HepG2 (cell line): ENCODE measurements around the gene ZIK1. TPM values are rescaled to one million over a fixed set of nuclear protein-coding genes. Genes with fewer than 3 reads are reported as not detected.

Experiments used
- ADNP ChIP-seq: sonication (generic); formaldehyde crosslinking; IDR thresholded peaks from 2 replicates; pipeline ENCODE4 v1.4.0; 2020; ENCODE audit warnings: missing genetic modification reagents
- CC2D1A ChIP-seq: sonication (generic); formaldehyde crosslinking; IDR thresholded peaks from 2 replicates; pipeline ENCODE4 v1.8.1; 2023; ENCODE audit warnings: mild to moderate bottlenecking, missing genetic modification reagents
- E2F2 ChIP-seq: sonication (generic); formaldehyde crosslinking; IDR thresholded peaks from 2 replicates; pipeline ENCODE4 v1.4.0; 2020; ENCODE audit warnings: missing genetic modification reagents, borderline replicate concordance
- GFI1 ChIP-seq: sonication (generic); formaldehyde crosslinking; IDR thresholded peaks from 2 replicates; pipeline ENCODE4 v1.5.0; 2020; ENCODE audit warnings: missing genetic modification reagents, mild to moderate bottlenecking, borderline replicate concordance
- KLF11 ChIP-seq: IDR thresholded peaks from 2 replicates; pipeline ENCODE4 v1.6.1; 2016; ENCODE audit warnings: missing compliant biosample characterization
- MTERF4 ChIP-seq: sonication (generic); formaldehyde crosslinking; IDR thresholded peaks from 2 replicates; pipeline ENCODE4 v1.8.0; 2023; ENCODE audit warnings: mild to moderate bottlenecking, missing genetic modification reagents
- NKX3-1 ChIP-seq: sonication (generic); formaldehyde crosslinking; IDR thresholded peaks from 2 replicates; pipeline ENCODE4 v1.5.0; 2020; ENCODE audit warnings: missing genetic modification reagents
- PRDM10 ChIP-seq: sonication (generic); formaldehyde crosslinking; IDR thresholded peaks from 2 replicates; pipeline ENCODE4 v1.4.0; 2020; ENCODE audit warnings: low read depth, missing genetic modification reagents
- TP53 ChIP-seq: sonication (generic); formaldehyde crosslinking; conservative IDR thresholded peaks from 2 replicates; pipeline ENCODE4 v1.4.0; 2020; ENCODE audit warnings: missing genetic modification reagents
- ZFY ChIP-seq: sonication (generic); formaldehyde crosslinking; IDR thresholded peaks from 2 replicates; pipeline ENCODE4 v1.4.0; 2020; ENCODE audit warnings: missing genetic modification reagents
- ZHX2 ChIP-seq, 2 experiments: sonication (generic) in 1 of 2; formaldehyde crosslinking in 1 of 2; IDR thresholded peaks; 2 replicates each; pipeline versions ENCODE4 v1.6.1 to v1.9.0; 2014 to 2022; ENCODE audit warnings: antibody characterized with exemption in 1 of 2, borderline replicate concordance in 1 of 2, inconsistent platforms in 1 of 2, low read depth in 1 of 2, missing genetic modification reagents in 1 of 2
- ZNF546 ChIP-seq: sonication (generic); formaldehyde crosslinking; conservative IDR thresholded peaks from 2 replicates; pipeline ENCODE4 v1.8.1; 2023; ENCODE audit warnings: mild to moderate bottlenecking, missing genetic modification reagents
- ZNF883 ChIP-seq: sonication (generic); formaldehyde crosslinking; IDR thresholded peaks from 2 replicates; pipeline ENCODE4 v1.5.1; 2020; ENCODE audit warnings: mild to moderate bottlenecking, missing genetic modification reagents; ENCODE audit errors: not compliant biosample characterization
- ZSCAN20 ChIP-seq: sonication (generic); formaldehyde crosslinking; IDR thresholded peaks from 2 replicates; pipeline ENCODE4 v1.4.0; 2020; ENCODE audit warnings: missing genetic modification reagents, mild to moderate bottlenecking, borderline replicate concordance
- polyA plus RNA-seq, 8 experiments: library from polyadenylated mRNA; depleted of rRNA in 3 of 8; stranded (reverse) in 7 of 8; unstranded in 1 of 8; fragments of >200 nt; fragmentation: Illumina TruSeq in 4 of 8; extraction: Trizol in 4 of 8; gene quantifications; 2 replicates each; pipeline versions ENCODE4 v1.2.1 to v1.2.3, GENCODE V29; 2011 to 2016; ENCODE audit warnings: low read depth in 4 of 8, missing spikeins in 1 of 8, mixed read lengths in 1 of 8; ENCODE audit not compliant: insufficient read depth in 1 of 8
- total RNA-seq, 5 experiments: library from RNA; depleted of rRNA; stranded (reverse); fragments of >200 nt; fragmentation: Illumina TruSeq; extraction: Trizol; gene quantifications; 2 replicates each; pipeline ENCODE4 v1.2.3, GENCODE V29; 2016; ENCODE audit warnings: low read depth in 1 of 5

The ZIK1 gene
- total and polyA plus RNA-seq, 2 of the 13 experiments (the other 11 are each of a cell fraction or from before 2014, with no cell fraction given): 2.1 to 7.2 TPM

DNA sequence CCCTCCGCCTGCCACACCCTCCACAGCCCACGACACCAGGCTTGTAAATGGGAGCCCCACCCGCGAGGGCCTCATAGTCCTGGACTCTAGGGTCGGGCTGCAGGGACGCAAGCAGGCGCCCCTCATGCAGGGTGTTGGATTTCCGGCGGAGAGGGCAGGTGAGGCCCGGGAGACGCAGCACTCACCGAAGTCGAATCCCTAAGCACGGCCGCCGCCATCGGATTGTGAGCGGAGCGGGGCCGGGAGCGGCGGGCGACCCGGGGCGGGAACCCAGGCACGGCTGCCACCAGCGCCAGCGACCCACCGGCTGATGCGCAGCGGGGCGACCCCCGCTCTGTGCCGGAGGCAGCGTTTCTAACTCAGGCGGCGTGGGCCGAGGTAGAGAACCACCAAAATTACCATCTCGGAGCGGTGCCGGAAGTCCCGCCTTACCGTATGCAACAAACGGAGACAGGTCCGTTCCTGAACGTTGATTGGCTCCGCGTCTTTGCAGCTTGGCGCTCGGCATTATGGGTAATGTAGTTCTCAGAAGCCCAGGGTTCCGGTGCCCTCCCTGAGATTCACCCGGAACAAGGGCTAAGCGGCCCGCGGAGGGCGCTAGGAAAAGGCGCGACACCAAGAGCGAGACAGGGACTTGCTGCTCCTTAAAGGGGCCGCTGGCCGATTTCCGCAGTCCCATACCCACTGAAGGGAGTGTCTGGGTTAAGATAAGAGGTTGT is 5.3 kb upstream of the ZIK1 start, which contains the start of gene ZNF416 (continued):
- TF ChIP-seq PRDM10 (CRISPR knock-in tag) (no peak), ZNF546 (CRISPR knock-in tag) (no peak), GFI1 (CRISPR knock-in tag) (no peak), NKX3-1 (CRISPR knock-in tag) (no peak), ZNF883 (CRISPR knock-in tag) (peak; percentile 65), CC2D1A (no peak), MTERF4 (CRISPR knock-in tag) (no peak), E2F2 (CRISPR knock-in tag) (0 out of 2 replicates have a peak, but pooled peaks have one; percentile 26), ADNP (CRISPR knock-in tag) (no peak), ZHX2 (IDR thresholded peaks at IDR 0.05; ENCODE audit: low read depth) (0 out of 2 replicates have a peak, but pooled peaks have one; percentile 8), ZHX2 (CRISPR knock-in tag; IDR thresholded peaks at IDR 0.05; ENCODE audit: borderline replicate concordance) (no peak), KLF11 (CRISPR knock-in tag) (no peak), TP53 (no peak), ZFY (CRISPR knock-in tag) (peak; percentile 86), ZSCAN20 (CRISPR knock-in tag) (no peak)
